ENCODE data around the gene PLEKHS1.

The PLEKHS1 gene

GRCh38 chr10:113706623-113707022 is 44.9 kb upstream of the PLEKHS1 start:
- Histone ChIP-seq H3K9ac (ENCODE audit: low read length) (no peak overlapping the region), H3K27ac (ENCODE audit: low read depth, low read length, poor library complexity, severe bottlenecking) (no peak overlapping the region), H3K27me3 (ENCODE audit: insufficient read depth, low read length) (no peaks in the 10 kb centered on the region), H3F3A (ENCODE audit: insufficient read depth, low read length) (no peaks in the 10 kb centered on the region), H3K9me2 (ENCODE audit: low read depth, low read length) (no peaks in the 10 kb centered on the region), H3K9me3 (ENCODE audit: low read length) (no peaks in the 10 kb centered on the region), H3K79me2 (ENCODE audit: insufficient read depth, low read length) (no peaks in the 10 kb centered on the region), H3K4me1 (ENCODE audit: insufficient read depth, low read length, severe bottlenecking) (peaks cover 14% of the 10 kb centered on the region), H3K4me2 (ENCODE audit: low read length) (no peak overlapping the region), H4K20me1 (ENCODE audit: insufficient read depth, low read length) (no peaks in the 10 kb centered on the region), H2AFZ (ENCODE audit: low read length) (no peak overlapping the region), H3K4me3 (ENCODE audit: low read depth, low read length, poor library complexity, severe bottlenecking) (no peak overlapping the region), H3K36me3 (ENCODE audit: insufficient read depth, low read length) (no peaks in the 10 kb centered on the region)
- TF ChIP-seq, protein P1, sequence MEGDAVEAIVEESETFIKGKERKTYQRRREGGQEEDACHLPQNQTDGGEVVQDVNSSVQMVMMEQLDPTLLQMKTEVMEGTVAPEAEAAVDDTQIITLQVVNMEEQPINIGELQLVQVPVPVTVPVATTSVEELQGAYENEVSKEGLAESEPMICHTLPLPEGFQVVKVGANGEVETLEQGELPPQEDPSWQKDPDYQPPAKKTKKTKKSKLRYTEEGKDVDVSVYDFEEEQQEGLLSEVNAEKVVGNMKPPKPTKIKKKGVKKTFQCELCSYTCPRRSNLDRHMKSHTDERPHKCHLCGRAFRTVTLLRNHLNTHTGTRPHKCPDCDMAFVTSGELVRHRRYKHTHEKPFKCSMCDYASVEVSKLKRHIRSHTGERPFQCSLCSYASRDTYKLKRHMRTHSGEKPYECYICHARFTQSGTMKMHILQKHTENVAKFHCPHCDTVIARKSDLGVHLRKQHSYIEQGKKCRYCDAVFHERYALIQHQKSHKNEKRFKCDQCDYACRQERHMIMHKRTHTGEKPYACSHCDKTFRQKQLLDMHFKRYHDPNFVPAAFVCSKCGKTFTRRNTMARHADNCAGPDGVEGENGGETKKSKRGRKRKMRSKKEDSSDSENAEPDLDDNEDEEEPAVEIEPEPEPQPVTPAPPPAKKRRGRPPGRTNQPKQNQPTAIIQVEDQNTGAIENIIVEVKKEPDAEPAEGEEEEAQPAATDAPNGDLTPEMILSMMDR (IDR thresholded peaks at IDR 0.05; ENCODE audit: low read length), result no peak
- TF ChIP-seq EZH2 (IDR thresholded peaks at IDR 0.05; ENCODE audit: borderline replicate concordance, low read length), result no peak

GRCh38 chr10:113708640-113709039 is 42.8 kb upstream of the PLEKHS1 start:
- Histone ChIP-seq H4K20me1 (ENCODE audit: insufficient read depth, low read length) (no peaks in the 10 kb centered on the region), H3K36me3 (ENCODE audit: insufficient read depth, low read length) (no peaks in the 10 kb centered on the region), H2AFZ (ENCODE audit: low read length) (no peak overlapping the region), H3K9ac (ENCODE audit: low read length) (no peak overlapping the region), H3K4me3 (ENCODE audit: low read depth, low read length, poor library complexity, severe bottlenecking) (no peak overlapping the region), H3K27ac (ENCODE audit: low read depth, low read length, poor library complexity, severe bottlenecking) (no peak overlapping the region), H3K27me3 (ENCODE audit: insufficient read depth, low read length) (no peaks in the 10 kb centered on the region), H3K9me3 (ENCODE audit: low read length) (no peaks in the 10 kb centered on the region), H3K4me2 (ENCODE audit: low read length) (no peak overlapping the region), H3K79me2 (ENCODE audit: insufficient read depth, low read length) (no peaks in the 10 kb centered on the region), H3K9me2 (ENCODE audit: low read depth, low read length) (no peaks in the 10 kb centered on the region), H3F3A (ENCODE audit: insufficient read depth, low read length) (no peaks in the 10 kb centered on the region), H3K4me1 (ENCODE audit: insufficient read depth, low read length, severe bottlenecking) (peaks cover 14% of the 10 kb centered on the region)
- TF ChIP-seq EZH2 (IDR thresholded peaks at IDR 0.05; ENCODE audit: borderline replicate concordance, low read length), result no peak
- TF ChIP-seq, protein P1 (IDR thresholded peaks at IDR 0.05; ENCODE audit: low read length), result no peak

DNA sequence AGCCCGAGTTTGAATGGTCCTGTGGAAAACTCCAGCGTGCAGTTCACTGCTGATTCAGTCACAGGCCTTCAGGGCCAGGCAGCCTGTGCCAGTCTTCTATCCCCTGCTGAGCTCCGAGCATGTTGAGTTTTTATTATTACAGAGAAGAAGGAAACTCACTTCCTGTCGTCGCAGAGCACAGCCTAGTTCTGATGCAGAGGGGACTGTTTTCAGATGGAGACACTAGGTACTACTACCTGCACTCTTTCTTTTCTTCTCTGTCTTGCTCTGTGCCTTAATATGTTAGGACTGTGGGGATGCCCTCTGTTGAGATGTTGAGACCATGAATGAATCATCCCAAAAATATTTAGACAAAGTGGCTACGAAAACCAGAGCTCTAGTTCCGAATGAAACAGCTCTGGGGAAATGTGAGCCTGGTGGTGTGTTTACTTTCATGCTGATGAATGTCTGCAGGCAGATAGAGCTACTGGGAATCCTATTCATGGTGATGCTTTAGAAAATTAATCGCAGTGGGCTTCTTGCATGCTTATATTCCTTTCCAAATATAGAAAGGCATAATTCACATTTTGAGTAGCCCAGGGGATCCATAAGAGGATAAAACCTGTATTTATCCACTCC is 42.2 kb upstream of the PLEKHS1 start:
- Histone ChIP-seq H3K27ac (ENCODE audit: low read depth, low read length, poor library complexity, severe bottlenecking) (no peak overlapping the region), H3K9ac (ENCODE audit: low read length) (no peak overlapping the region), H2AFZ (ENCODE audit: low read length) (no peak overlapping the region), H3K4me1 (ENCODE audit: insufficient read depth, low read length, severe bottlenecking) (peaks cover 14% of the 10 kb centered on the region), H4K20me1 (ENCODE audit: insufficient read depth, low read length) (no peaks in the 10 kb centered on the region), H3K9me3 (ENCODE audit: low read length) (no peaks in the 10 kb centered on the region), H3K79me2 (ENCODE audit: insufficient read depth, low read length) (no peaks in the 10 kb centered on the region), H3F3A (ENCODE audit: insufficient read depth, low read length) (no peaks in the 10 kb centered on the region), H3K9me2 (ENCODE audit: low read depth, low read length) (no peaks in the 10 kb centered on the region), H3K4me2 (ENCODE audit: low read length) (no peak overlapping the region), H3K4me3 (ENCODE audit: low read depth, low read length, poor library complexity, severe bottlenecking) (no peak overlapping the region), H3K27me3 (ENCODE audit: insufficient read depth, low read length) (no peaks in the 10 kb centered on the region), H3K36me3 (ENCODE audit: insufficient read depth, low read length) (no peaks in the 10 kb centered on the region)
- no peak for TF ChIP-seq EZH2 (IDR thresholded peaks at IDR 0.05; ENCODE audit: borderline replicate concordance, low read length)
- TF ChIP-seq, protein P1 (IDR thresholded peaks at IDR 0.05; ENCODE audit: low read length), result no peak
